Calu3 (cell line): Measurements from ENCODE around the gene TMEM132D. TPM values are rescaled to one million over a fixed set of nuclear protein-coding genes. Genes with fewer than 3 reads are reported as not detected.

Experiments used
- BruUV-seq: library from RNA; stranded (reverse); fragments of 400-500 nt; replicated peaks from 2 replicates; lab custom pipeline; 2021; lab: Mats Ljungman, UMichigan
- CTCF ChIA-PET: fragments of 300-600 bp; sonication (Branson Sonifier 250); formaldehyde crosslinking; loops from one replicate; lab custom pipeline; 2022; ENCODE audit warnings: antibody characterized with exemption; lab: Charles Lee
- DNase-seq: peaks from one replicate; pipeline ENCODE4 v3.0.0; 2022
- H3K27ac Mint-ChIP-seq: one replicate; pipeline ENCODE4 v1.8.0; 2022; ENCODE audit warnings: mixed read lengths; ENCODE audit not compliant: unreplicated experiment
- H3K27me3 Mint-ChIP-seq: one replicate; pipeline ENCODE4 v1.8.0; 2022; ENCODE audit warnings: mixed read lengths; ENCODE audit not compliant: unreplicated experiment
- H3K36me3 Mint-ChIP-seq: one replicate; pipeline ENCODE4 v1.8.0; 2022; ENCODE audit warnings: mild to moderate bottlenecking, moderate library complexity, mixed read lengths; ENCODE audit not compliant: insufficient read depth, unreplicated experiment
- H3K4me1 Mint-ChIP-seq: one replicate; pipeline ENCODE4 v1.8.0; 2022; ENCODE audit warnings: mild to moderate bottlenecking, low read depth, mixed read lengths; ENCODE audit not compliant: unreplicated experiment
- H3K4me3 Mint-ChIP-seq: one replicate; pipeline ENCODE4 v1.8.0; 2022; ENCODE audit warnings: mild to moderate bottlenecking, low read depth, moderate library complexity, mixed read lengths; ENCODE audit not compliant: unreplicated experiment
- H3K9me3 Mint-ChIP-seq: one replicate; pipeline ENCODE4 v1.8.0; 2022; ENCODE audit warnings: low read depth, mixed read lengths; ENCODE audit not compliant: unreplicated experiment
- CTCF ChIP-seq: fragments of 200-600 bp; IDR thresholded peaks from one replicate; pipeline ENCODE4 v1.8.0; 2022; ENCODE audit warnings: antibody characterized with exemption; ENCODE audit not compliant: unreplicated experiment
- intact Hi-C: fragments of 100-400 bp; cut with micrococcal nuclease; formaldehyde crosslinking; loops from one replicate; pipeline ENCODE4 v1.10.0; 2022; ENCODE audit not compliant: unreplicated experiment
- total RNA-seq: library from RNA; stranded (reverse); gene quantifications from 2 replicates; pipeline ENCODE4 v1.2.3, GENCODE V29; 2022

TMEM132D gene
- total RNA-seq, 1 experiment from 2014 or later = not detected

GRCh38 chr12:129851296-129851695 lies 52.5 kb downstream of the TMEM132D start:
- H3K4me1 Mint-ChIP-seq = no peaks in the 10 kb centered on the region
- no peak overlapping the region for H3K4me3 Mint-ChIP-seq
- no peak for TF ChIP-seq CTCF
- intact Hi-C loops = no loop called here
- H3K27me3 Mint-ChIP-seq = no peaks in the 10 kb centered on the region
- DNase-seq = no peak
- peaks cover 8% of the 10 kb centered on the region for H3K9me3 Mint-ChIP-seq
- no TSS peak for BruUV-seq
- no peaks in the 10 kb centered on the region for H3K36me3 Mint-ChIP-seq
- CTCF ChIA-PET = no interaction called here
- no peak overlapping the region for H3K27ac Mint-ChIP-seq

GRCh38 chr12:129848876-129849275 lies 54.9 kb downstream of the TMEM132D start:
- Mint-ChIP-seq H3K4me1 (no peaks in the 10 kb centered on the region), H3K9me3 (peaks cover 11% of the 10 kb centered on the region), H3K27ac (no peak overlapping the region), H3K36me3 (no peaks in the 10 kb centered on the region), H3K4me3 (no peak overlapping the region), H3K27me3 (no peaks in the 10 kb centered on the region)
- no peak for DNase-seq
- CTCF ChIA-PET = no interaction called here
- intact Hi-C loops = no loop called here
- TF ChIP-seq CTCF = no peak
- BruUV-seq = no TSS peak

DNA sequence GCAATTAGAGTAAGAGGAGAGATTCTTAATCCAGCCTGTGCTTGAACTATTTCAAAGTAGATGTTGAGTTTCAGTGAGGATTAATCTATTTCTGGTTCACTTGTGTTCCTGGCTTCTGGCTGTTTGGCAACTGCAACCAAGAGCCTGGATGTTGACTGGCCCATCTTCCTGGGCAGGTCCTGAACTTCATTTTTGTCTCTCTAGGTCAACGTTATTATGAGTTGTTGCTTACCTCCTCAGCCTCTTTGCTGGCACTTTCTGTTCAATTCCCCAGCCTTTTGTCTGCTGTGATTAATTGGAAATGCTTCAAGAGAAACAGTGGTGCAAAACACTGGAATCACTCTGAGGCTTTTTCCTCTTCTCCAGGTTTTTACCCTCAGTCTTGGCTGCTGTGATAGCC lies 56.8 kb downstream of the TMEM132D start:
- CTCF ChIA-PET = no interaction called here

GRCh38 chr12:129844662-129845220 lies 59.1 kb downstream of the TMEM132D start:
- DNase-seq = no peak
- H3K27me3 Mint-ChIP-seq = no peaks in the 10 kb centered on the region
- peaks cover 11% of the 10 kb centered on the region for H3K9me3 Mint-ChIP-seq
- H3K36me3 Mint-ChIP-seq = no peaks in the 10 kb centered on the region
- intact Hi-C loops = no loop called here
- no TSS peak for BruUV-seq
- no peak overlapping the region for H3K4me3 Mint-ChIP-seq
- H3K27ac Mint-ChIP-seq = no peak overlapping the region
- CTCF ChIA-PET = interaction anchor here (0.6 kb wide), 1 partner anchor 28 kb away, joined by 8 read pairs; no protein-coding TSS in a partner anchor
- TF ChIP-seq CTCF = no peak
- no peaks in the 10 kb centered on the region for H3K4me1 Mint-ChIP-seq

More for the DNA sequence above, 56.8 kb downstream of the TMEM132D start:
- Mint-ChIP-seq H3K27me3 (no peaks in the 10 kb centered on the region), H3K9me3 (peaks cover 11% of the 10 kb centered on the region), H3K27ac (no peak overlapping the region), H3K4me3 (no peak overlapping the region), H3K36me3 (no peaks in the 10 kb centered on the region), H3K4me1 (no peaks in the 10 kb centered on the region)
- no peak for TF ChIP-seq CTCF
- no peak for DNase-seq
- intact Hi-C loops = no loop called here
- BruUV-seq = no TSS peak
